A549 (cell line): Measurements from ENCODE around the gene PTPA.

ENCODE experiments used
- CBX8 ChIP-seq: fragments of 200-600 bp; sonication (generic); IDR thresholded peaks from 2 replicates; pipeline ENCODE4 v1.6.1; 2016
- EP300 ChIP-seq, 2 experiments: fragments of >200 bp; sonication (Bioruptor Twin); formaldehyde crosslinking; IDR thresholded peaks; 2 replicates in 1 of 2; 3 replicates in 1 of 2; pipeline ENCODE4 v1.6.1; 2016 to 2017
- HMGXB4 ChIP-seq: fragments of 250-450 bp; sonication (Bioruptor Pico); IDR thresholded peaks from 2 replicates; pipeline ENCODE4 v1.5.0; 2021; ENCODE audit warnings: mild to moderate bottlenecking, moderate library complexity, borderline replicate concordance
- KDM5A ChIP-seq: fragments of 200-600 bp; sonication (generic); IDR thresholded peaks from 2 replicates; pipeline ENCODE4 v1.6.1; 2016; ENCODE audit warnings: antibody characterized with exemption, mild to moderate bottlenecking
- MYC ChIP-seq: IDR thresholded peaks from 2 replicates; pipeline ENCODE4 v1.6.1; 2012; ENCODE audit warnings: mild to moderate bottlenecking, inconsistent platforms, low read length, improper control_type of control experiment, borderline replicate concordance
- POLR2A ChIP-seq: IDR thresholded peaks from 2 replicates; pipeline ENCODE4 v1.6.1; 2012; ENCODE audit warnings: mild to moderate bottlenecking, low read length
- POLR2AphosphoS2 ChIP-seq: conservative IDR thresholded peaks from 2 replicates; pipeline ENCODE4 v1.6.1; 2012; ENCODE audit warnings: low read length, improper control_type of control experiment, inconsistent platforms
- RFX5 ChIP-seq: fragments of 450-650 bp; IDR thresholded peaks from 2 replicates; pipeline ENCODE4 v1.7.1; 2014; ENCODE audit warnings: antibody characterized with exemption, mild to moderate bottlenecking, moderate library complexity
- SMC3 ChIP-seq: fragments of >200 bp; sonication (Bioruptor Twin); formaldehyde crosslinking; IDR thresholded peaks from 3 replicates; pipeline ENCODE4 v1.6.1; 2018; ENCODE audit warnings: inconsistent platforms
- TFCP2L1 ChIP-seq: fragments of 250-450 bp; sonication (Bioruptor Pico); IDR thresholded peaks from 2 replicates; pipeline ENCODE4 v1.5.0; 2021; ENCODE audit warnings: mild to moderate bottlenecking
- TF ChIP-seq, protein P1 (sequence below): fragments of 450-650 bp; IDR thresholded peaks from 2 replicates; pipeline ENCODE4 v1.6.1; 2014; ENCODE audit warnings: antibody characterized with exemption
- TF ChIP-seq, protein P2 (sequence below): IDR thresholded peaks from 2 replicates; pipeline ENCODE4 v1.6.1; 2012; ENCODE audit warnings: low read depth, borderline replicate concordance
- TF ChIP-seq, protein P3 (sequence below): fragments of >200 bp; sonication (Bioruptor Twin); formaldehyde crosslinking; IDR thresholded peaks from 3 replicates; pipeline ENCODE4 v1.5.1; 2016
- TF ChIP-seq, protein P4 (sequence below): fragments of >200 bp; sonication (Bioruptor Twin); formaldehyde crosslinking; IDR thresholded peaks from 3 replicates; pipeline ENCODE4 v1.6.1; 2016

- no peak for TF ChIP-seq EP300 (IDR thresholded peaks at IDR 0.05)
- TF ChIP-seq POLR2AphosphoS2, result no peak
- no peak for TF ChIP-seq MYC
- TF ChIP-seq, protein P1, sequence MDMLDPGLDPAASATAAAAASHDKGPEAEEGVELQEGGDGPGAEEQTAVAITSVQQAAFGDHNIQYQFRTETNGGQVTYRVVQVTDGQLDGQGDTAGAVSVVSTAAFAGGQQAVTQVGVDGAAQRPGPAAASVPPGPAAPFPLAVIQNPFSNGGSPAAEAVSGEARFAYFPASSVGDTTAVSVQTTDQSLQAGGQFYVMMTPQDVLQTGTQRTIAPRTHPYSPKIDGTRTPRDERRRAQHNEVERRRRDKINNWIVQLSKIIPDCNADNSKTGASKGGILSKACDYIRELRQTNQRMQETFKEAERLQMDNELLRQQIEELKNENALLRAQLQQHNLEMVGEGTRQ, result no peak
- TF ChIP-seq CBX8, result no peak
- no peak for TF ChIP-seq SMC3
- TF ChIP-seq, protein P2, sequence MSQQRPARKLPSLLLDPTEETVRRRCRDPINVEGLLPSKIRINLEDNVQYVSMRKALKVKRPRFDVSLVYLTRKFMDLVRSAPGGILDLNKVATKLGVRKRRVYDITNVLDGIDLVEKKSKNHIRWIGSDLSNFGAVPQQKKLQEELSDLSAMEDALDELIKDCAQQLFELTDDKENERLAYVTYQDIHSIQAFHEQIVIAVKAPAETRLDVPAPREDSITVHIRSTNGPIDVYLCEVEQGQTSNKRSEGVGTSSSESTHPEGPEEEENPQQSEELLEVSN, result no peak
- TF ChIP-seq, protein P3, sequence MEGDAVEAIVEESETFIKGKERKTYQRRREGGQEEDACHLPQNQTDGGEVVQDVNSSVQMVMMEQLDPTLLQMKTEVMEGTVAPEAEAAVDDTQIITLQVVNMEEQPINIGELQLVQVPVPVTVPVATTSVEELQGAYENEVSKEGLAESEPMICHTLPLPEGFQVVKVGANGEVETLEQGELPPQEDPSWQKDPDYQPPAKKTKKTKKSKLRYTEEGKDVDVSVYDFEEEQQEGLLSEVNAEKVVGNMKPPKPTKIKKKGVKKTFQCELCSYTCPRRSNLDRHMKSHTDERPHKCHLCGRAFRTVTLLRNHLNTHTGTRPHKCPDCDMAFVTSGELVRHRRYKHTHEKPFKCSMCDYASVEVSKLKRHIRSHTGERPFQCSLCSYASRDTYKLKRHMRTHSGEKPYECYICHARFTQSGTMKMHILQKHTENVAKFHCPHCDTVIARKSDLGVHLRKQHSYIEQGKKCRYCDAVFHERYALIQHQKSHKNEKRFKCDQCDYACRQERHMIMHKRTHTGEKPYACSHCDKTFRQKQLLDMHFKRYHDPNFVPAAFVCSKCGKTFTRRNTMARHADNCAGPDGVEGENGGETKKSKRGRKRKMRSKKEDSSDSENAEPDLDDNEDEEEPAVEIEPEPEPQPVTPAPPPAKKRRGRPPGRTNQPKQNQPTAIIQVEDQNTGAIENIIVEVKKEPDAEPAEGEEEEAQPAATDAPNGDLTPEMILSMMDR, result no peak
- TF ChIP-seq KDM5A, result no peak
- no peak for TF ChIP-seq HMGXB4 (CRISPR knock-in tag)
- no peak for TF ChIP-seq POLR2A
- TF ChIP-seq RFX5, result no peak
- TF ChIP-seq TFCP2L1 (CRISPR knock-in tag), result no peak
- TF ChIP-seq, protein P4, sequence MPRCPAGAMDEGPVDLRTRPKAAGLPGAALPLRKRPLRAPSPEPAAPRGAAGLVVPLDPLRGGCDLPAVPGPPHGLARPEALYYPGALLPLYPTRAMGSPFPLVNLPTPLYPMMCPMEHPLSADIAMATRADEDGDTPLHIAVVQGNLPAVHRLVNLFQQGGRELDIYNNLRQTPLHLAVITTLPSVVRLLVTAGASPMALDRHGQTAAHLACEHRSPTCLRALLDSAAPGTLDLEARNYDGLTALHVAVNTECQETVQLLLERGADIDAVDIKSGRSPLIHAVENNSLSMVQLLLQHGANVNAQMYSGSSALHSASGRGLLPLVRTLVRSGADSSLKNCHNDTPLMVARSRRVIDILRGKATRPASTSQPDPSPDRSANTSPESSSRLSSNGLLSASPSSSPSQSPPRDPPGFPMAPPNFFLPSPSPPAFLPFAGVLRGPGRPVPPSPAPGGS, result no peak
These were observed 37.8 kb upstream of the PTPA start for GRCh38 chr9:129073404-129073803.
